HG02973 (cell line): ENCODE results near the gene DNAAF8.

Experiments used
- ATAC-seq: cut with Tn5 transposase; IDR thresholded peaks from one replicate; pipeline ENCODE4 v1.9.1; 2021; ENCODE audit warnings: moderate library complexity; ENCODE audit not compliant: unreplicated experiment

DNAAF8 gene

DNA sequence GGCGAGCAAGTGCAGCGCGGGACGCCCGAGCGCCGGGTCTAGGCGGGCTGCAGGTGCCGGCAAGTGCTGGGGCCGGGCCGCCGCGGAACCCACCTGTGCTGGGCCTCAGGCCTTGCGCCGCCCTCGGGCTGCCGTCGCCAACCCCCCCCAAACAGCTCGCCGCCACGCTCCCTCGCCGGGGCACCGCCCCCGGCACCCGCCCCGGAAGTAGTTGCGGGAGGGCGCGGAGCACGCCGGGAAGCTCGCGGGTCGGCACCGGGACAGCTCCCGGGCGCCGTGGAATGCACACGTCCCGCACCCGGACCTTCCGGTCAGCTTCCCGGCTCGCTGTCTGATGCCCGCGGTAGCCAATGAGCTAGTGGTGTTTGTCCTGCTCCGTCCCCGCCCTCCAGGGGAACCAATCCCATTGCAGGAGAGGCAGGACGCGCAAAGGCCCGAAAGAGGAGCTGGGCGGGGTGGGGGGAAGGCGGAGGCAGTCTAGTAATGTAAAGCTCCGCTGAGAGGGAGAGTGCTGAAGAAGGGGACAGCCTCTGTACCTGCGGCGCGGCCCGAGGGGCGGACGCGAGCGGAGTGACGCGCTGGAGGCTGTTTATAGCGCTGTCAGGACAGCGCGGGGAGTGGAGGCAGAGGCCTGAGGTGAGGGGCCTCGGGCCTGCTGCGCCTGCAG is at the start of gene DNAAF8, which contains the start of gene ANKS3:
TSS of gene DNAAF8 (plus strand) at position 475 of the 667 bp plus-strand sequence. CDS start 1,978 bp downstream, outside the sequence.
TSS of gene ANKS3 (minus strand) at position 209 of the 667 bp plus-strand sequence. CDS start 4,122 bp downstream, outside the sequence.
- ATAC-seq, result peak; percentile 74

DNA sequence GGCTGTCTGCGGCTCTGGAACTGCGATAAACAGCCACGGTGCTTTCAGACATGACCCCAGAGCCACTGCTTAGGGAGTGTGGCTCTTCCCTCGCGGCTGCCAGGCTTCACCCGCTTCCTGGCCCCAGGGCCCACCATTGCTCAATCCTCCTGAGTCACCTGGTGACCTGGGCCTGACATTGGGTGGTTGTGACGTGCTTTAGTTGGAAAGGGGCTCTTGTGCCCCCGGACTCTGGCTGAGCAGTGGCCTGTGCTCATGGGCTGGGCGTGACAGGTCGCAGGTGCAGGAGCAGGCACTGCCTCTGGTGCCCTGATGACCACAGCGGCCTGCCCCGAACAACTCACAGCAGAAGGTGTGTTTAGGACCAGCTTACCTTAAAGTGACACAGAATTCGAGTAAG is 49.6 kb upstream of the DNAAF8 start:
- no peak for ATAC-seq

DNA sequence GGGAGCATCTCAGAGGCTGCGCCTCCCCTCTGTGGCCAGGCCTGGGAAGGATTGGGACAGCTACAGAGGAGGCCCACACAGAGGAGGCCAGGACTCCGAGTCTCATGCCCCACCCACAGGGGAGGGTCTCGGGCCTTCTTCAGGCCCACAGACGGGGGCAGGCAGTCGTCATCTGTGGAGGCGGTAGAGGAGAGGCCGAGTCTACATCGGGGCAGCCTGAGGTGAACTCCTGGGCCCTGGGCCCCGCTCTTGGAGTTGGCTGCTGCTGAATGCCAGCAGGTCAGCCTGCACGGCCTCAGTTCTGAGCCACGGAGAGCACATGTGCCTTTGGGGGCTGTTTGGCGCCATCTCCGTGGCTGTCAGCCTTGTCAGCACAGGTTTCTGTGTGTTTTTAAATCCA is 49.0 kb upstream of the DNAAF8 start:
- no peak for ATAC-seq

DNA sequence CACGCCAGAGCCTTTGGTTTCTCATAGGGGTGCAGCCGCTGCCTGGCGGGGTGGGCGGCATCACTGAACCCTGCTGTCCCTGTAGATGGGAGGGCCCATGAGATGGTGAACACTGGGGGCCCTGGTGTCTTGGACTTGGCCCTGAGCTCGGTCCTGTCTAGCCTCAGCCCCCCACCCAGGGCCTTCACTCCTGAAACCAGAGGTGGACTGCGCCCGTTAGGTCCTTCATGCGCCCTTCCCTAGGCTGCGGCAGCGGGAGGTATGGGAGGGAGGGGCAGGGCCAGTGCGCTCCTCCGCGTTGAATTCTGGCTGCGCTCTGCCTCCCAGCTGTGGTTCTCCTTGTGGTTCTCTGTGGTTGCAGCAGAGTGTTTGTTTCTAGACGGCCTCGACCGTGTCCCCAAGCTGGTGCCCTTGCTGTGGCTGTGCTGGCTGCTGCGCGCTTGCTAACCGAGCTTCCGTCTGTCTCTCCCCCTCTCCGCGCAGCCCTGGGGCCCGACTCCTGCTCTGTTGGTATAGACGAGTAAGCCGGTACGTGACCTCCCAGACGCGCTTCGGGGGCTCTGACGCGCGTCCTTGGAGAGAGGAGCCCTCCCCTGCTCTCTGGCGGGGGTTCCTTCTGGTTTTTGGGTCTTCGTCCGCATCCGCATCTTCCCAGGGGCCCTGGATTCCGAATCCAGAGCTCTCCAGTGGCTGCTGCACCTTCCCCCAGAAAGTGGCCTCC is 48.4 kb upstream of the DNAAF8 start:
- no peak for ATAC-seq

DNA sequence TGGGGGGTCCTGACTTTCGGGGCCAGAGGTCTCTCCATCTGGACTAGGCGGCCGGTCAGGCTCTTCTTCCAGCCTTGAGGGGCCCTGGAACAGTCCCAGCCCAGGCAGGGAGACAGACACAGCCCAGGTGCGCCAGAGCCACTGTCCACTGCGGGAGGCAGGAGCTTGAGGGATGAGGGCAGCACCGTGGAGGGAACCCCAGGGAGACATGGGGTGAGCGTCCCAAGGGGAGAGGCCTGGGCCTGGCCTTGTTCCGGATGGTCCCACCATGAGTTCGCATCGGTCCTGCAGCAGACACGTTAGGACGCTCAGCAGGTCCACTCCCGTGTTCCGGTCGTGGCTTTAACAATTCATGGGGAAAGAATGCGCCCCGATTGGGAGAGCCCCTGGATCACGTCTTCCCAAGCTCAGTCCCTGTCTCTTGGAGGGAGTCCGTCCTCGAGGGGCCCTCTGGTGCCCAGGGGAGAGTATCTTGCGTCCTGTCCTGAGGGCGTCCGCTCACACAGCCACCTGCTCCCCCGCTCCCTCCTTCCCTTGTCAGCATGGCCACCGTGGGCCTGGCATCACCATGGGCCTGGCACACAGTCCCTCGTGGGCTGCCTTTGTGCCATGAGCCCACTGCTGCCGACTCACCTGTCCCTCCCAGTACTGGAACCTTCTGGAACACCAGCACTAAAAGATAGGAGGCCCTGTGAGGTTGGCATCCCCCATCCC is 47.7 kb upstream of the DNAAF8 start:
- ATAC-seq, result no peak

DNA sequence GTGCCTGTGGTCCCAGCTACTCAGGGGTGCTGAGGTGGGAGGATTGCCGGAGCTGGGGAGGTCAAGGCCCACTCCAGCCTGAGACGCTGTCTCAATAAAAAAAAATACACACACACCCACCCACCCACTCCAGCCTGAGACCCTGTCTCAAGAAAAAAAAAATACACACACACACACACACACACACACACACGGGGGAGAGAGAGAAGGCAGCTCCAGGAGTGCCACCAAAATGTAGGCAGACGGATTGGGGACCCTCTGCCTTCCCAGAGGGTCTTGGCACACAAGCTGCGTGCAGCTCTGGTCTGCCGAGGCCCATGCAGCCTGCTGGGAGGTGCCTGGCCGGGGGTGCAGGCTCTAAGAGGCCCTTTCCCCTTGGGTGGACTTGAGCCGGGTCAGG is 46.9 kb upstream of the DNAAF8 start:
- ATAC-seq, result no peak

DNA sequence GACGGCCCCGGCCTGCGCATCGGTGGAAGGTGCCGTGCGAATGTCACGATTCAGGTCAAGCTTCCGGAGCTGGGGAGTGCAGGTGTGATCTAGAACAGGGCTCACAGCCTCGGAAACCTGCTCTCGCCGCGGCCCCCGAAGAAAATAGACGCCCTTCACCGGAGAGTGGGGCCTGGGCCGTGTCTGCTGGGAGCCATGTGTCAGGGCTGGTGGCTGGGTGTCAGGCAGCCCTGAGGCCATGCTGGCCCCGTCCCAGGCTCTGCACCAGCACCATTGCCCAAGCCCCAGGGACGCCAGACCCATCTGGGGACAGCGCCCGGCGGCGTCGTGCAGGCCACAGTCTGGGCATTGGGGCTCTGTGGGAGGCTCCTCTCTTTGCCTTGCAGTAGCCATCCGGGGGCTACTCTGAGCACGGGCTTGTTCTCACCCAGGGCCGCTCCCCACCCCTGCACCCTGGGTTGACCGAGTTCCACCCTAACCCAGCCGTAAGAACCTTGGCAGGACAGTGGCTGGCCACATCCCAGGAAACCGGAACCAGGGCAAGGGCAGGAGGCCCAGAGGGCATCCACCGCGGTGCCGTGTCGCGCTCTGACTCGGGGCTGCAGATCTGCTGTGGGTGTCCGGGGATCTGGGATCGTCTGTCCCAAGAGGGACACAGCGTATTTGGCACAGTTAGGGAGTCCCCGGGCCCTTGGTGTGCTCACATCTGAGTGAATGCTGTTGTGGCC is 46.2 kb upstream of the DNAAF8 start:
- ATAC-seq, result no peak

DNA sequence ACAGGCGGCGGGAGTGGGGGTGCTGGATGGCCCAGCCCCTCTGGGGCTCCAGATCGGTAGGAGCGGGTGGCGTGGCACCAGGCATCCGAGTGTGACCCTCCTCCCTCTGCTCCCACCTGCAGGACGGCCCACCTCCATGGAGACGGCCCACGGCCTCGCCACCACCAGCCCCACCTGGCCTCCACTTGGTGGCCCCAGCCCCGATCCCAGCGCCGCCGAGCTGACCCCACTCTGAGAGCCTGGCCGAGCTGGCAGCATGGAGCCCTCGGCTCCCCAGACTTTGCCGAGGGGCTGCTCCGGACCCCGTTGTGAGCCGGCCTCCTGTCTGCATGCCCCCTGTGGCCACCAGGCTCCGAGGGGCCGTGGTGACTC is 45.7 kb upstream of the DNAAF8 start:
- ATAC-seq, result no peak

DNA sequence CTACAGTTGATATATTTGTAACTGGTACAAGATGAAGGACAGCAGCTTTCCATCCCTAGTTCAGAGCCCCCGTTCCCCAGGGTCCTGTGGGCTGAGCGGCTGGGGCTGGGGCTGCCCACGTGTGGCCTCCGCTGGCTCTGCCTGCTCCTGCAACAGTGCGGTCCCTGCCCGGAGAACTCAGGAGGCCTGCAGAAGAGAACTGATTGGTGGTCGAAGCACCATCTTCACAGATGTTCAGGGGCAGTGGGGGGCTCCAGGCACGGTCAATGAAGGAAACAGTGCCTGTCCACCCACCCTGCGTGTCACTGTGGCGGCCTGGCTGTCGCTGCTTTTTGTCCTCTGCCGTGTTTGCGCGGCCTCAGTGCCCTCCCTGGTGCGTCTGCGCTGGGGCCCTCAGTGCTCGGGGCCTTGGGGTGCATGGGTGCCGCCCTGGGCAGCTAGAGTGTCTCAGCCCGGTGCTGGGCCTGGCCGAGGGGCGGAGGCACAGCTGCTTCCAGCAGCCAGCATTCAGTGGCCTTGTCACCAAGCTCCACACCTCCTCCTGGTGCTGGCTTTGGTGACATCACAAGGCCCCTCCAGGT is 45.2 kb upstream of the DNAAF8 start:
- ATAC-seq, result no peak

DNA sequence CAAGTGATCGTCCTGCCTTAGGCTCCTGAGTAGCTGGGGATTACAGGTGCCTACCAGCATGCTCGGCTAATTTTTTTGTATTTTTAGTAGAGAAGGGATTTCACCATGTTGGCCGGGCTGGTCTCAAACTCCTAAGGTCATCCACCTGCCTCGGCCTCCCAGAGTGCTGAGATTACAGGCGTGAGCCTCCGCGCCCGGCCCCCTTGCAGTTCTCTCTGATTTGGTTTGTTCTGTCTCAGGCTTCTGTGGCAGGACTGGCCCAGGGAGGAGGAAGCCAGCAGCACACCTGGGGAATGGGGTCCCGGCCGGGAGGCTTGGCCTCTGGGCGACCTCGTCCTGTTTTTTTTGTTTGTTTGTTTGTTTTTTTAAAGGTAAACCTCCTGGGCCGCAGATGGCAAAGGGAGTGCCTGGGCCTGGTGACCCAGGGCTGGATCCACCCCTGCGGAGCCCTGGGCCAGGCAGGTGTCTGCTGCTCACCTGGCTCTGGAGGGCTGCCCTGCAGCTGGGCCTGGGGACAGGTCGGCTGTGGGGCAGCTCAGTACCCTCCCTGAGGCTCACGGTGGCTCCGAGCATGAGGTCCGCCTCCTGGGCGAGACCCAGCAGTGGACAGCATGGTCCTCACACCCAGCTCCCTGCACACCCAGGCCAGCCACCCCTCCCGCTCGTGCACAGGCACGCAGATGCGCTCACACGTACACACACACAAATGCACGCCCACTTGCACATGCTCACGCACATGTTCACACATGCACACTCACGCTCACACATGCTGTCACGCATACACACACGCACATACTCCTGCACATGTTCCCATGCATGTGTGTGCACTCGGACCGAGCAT is 44.3 kb upstream of the DNAAF8 start:
- no peak for ATAC-seq

DNA sequence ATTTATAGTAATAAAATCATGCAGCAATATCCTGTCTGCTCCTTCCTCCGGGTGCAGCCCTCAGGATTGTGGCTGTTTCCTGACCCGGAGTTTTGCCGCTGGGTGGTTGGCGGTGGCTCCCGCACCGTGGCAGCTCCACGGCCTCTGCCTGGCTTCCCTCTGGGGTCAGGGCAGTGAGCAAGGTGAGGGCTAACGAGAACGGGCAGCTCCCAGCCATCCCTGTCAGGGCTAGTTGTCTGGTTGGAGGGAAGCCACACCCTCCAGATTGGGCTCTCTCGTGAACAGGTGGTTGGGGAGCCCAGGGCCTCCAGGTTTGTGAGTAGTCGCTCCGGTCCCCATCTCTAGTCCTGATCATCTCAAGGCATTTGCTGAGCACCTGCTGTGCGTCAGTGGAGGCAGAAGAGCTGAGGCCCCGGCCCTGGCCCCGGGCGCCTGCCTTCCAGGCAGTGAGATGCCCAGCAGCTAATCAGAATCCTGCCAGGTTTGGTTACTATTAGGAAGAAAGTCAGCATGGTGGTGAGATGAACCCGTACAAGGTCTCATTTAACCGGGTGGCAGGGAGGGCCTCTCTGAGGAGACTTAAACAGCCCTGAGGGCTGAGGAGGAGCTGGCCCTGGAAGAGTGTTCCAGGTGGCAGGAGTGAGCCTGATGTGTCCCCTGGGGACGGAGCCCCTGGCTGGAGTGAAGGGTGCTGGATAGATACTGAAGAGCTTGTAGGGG is 43.2 kb upstream of the DNAAF8 start:
- ATAC-seq, result no peak

DNA sequence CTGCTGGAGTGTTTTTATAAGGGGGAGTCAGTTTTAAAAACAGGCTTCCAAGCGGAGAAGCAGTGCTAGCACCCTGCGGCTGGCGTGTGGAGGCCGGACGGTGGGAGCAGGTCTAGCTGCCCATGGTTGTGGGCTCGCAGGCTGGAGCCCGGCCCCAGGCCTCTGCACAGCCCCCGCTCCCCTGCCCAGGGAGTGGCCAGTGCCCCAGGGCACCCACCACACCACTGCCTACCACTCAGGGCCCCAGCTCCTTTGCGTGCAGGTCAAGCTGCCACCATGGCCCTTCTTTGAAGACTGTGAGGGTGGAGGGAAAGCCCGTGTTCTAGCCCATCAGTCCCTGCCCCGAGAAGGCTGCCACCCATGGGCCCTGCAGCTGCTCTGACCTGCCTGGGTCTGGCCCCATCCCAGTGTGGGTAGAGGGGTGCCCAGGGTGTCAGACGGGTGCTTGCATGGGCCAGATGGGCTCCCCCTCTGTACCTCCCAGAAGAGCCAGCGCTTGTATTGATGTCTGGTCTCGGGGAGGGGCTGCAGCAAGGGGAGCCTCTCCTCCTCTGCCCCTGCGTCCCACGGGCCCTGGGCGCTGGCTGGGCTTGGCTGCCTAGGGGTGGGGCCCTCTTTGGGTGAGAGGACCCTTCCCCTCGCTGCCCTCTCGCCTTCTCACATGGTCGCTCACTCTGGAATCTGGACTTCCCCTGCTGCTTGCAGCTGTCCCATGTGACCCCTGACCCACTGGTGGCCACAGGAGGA is 42.5 kb upstream of the DNAAF8 start:
- no peak for ATAC-seq

DNA sequence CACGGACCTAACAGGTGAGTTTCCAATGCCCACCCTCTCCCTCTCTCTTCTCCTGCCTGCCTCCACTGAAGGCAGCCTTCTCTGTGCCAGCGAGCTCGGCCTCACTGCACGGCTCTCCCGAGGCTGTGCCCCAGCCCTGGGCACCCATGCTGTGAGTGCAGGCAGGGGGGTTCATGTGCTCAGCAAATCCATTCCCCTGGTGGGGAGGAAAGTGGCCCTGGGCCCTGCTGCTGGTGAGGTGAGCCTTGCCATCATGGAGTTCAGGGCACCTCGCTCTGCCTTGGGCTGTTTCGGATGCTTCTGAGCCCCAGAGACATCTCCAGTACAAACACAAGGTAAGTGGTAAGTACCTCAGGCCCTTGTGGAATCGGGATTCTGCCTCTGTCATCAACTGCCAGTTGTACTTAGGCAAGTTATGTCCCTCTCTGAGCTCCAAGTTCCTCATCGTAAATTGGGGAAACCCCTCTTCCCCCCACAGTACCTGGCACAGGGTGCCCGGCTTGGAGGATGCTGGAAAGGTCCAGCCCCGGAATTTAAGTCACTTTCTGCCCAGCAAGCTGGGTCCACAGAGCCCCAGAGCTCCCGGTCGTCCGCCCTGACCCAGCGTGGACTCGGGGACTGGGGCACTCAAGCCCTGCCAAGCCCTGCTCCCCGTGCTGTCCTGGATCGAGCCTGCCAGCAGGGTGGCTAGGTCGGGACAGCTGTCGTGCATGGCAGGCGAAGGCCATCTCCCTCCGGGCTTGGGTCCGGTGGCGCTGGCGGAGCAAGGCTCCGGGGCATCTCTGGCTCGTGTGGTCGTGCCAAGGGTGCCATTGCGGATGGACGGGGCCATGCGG is 41.7 kb upstream of the DNAAF8 start:
- peak; percentile 4 for ATAC-seq

DNA sequence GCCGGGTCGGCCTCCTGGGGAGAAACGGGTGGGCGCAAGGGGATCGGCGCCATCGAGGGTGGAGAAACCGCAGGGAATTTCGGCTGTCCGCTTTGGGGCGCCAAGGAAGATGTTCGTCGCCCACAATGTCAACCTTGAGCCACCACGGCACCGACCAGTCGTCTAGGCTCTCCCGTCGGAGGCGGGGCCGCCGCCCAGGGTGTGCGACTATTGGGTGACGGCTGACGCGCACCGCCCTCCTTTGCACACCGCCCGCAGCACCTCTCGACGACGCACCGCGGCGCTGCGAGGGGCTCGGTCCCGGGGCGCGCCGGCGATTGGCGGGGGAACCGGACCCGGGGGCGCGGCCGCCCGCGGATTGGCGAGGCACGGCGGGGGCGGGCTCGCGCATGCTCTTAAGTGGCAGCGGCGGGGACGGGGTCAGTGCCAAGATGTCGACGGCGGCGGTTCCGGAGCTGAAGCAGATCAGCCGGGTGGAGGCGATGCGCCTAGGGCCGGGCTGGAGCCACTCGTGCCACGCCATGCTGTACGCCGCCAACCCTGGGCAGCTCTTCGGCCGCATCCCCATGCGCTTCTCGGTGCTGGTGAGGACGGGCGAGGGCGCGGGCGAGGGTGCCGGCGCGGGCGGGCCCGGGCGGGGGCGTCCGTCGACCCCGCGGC is 40.9 kb upstream of the DNAAF8 start, which contains the start of gene NUDT16L1:
TSS of gene NUDT16L1 (plus strand) at position 267 of the 660 bp plus-strand sequence. CDS start at position 432, 165 bp downstream.
- ATAC-seq, result peak; percentile 90

DNA sequence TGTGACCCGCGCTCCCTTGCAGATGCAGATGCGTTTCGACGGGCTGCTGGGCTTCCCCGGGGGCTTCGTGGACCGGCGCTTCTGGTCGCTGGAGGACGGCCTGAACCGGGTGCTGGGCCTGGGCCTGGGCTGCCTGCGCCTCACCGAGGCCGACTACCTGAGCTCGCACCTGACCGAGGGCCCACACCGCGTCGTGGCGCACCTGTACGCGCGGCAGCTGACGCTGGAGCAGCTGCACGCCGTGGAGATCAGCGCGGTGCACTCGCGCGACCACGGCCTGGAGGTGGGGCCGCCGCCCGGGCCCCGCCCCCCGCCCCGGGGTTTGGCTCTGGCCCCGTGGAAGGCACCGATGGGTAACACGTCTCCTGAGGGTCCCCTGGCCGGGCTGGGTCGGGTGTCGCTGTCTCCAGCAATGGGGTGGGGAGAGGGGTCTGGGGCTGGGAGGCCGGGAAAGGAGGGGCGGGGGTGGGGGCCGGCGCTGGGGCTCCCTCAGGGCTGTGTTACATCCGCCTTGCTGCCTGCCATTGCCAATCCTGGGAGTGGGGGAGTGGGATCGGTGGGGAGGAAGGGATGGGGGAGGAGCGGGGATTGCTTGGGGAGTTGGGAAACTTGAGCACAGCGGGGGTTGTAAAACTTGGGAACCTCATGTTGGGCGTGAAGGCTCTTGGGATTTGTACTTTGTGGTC is 40.2 kb upstream of the DNAAF8 start:
- peak; percentile 1 for ATAC-seq

DNA sequence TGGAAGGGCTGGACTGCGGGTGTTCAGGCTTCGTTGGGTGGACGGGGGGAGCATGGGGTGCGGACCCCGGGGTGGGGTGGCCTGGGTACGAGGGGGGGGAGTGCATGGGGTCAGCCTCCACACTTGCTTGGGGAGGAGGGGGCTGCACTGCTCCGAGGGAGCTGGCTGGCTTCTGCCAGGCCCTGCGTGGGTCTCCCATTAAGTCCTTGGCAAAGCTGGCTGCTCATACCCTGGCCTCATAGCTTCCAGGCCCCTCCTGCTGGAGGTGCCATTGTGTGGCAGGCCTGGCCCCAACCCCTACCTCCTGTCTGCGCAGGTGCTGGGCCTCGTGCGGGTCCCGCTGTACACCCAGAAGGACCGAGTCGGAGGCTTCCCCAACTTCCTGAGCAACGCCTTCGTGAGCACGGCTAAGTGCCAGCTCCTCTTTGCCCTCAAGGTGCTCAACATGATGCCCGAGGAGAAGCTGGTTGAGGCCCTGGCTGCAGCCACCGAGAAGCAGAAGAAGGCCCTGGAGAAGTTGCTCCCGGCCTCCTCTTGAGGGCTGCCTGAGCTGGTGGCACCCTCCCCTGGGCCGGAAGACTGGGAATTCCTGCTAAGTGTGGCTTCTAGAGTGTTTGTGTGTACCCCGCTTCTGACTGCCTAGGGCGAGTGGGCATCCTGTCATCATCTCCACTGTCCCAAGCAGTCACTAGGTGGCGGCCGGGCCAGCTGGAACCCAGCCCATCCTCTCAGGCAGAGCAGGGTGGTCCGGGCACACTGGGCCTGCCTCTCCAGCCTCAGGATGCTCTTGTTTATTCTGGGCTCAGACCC is 39.5 kb upstream of the DNAAF8 start:
- no peak for ATAC-seq
